ENCODE results near the gene GALNT4. TPM values are rescaled to one million over a fixed set of nuclear protein-coding genes. Genes with fewer than 3 reads are reported as not detected.

Gene GALNT4
- total RNA-seq, 1 donor from 2014 or later: 2.8 TPM

GRCh38 chr12:89525824-89526770, 1.5 kb upstream of the GALNT4 start, which contains the start of gene POC1B:
TSS of gene POC1B (minus strand) at chr12:89526047. CDS start at chr12:89525895, 152 bp downstream.
- H3K27ac Mint-ChIP-seq: peak within 1 kb of the TSS; percentile 82

GRCh38 chr12:89525305-89525823, 768 bp upstream of the GALNT4 start:
- peak overlapping the region; percentile 8 for H3K9ac ChIP-seq

More at GRCh38 chr12:89525824-89526770, 1.5 kb upstream of the GALNT4 start, which contains the start of gene POC1B:
- Histone ChIP-seq H4K20me1 (ENCODE audit: low read depth) (no peaks in the 10 kb centered on the region), H3K4me1 (no peaks in the 10 kb centered on the region), H3K36me3 (no peaks in the 10 kb centered on the region), H3K4me3 (peak within 1 kb of the TSS; percentile 93), H2AFZ (replicated peaks) (peak within 1 kb of the TSS; percentile 96), H3K27me3 (no peaks in the 10 kb centered on the region), H3F3A (ENCODE audit: low read depth) (peaks cover 12% of the 10 kb centered on the region), H3K79me2 (ENCODE audit: low read depth) (peaks cover 7% of the 10 kb centered on the region), H3K9me3 (ENCODE audit: low read depth) (no peaks in the 10 kb centered on the region), H3K4me2 (peak within 1 kb of the TSS; percentile 82), H3K9ac (peak within 1 kb of the TSS; percentile 8), H3K27ac (no peak within 1 kb of the TSS)
- Mint-ChIP-seq H3K9me3 (no peaks in the 10 kb centered on the region), H3K27me3 (ENCODE audit: insufficient read depth, low read depth) (no peaks in the 10 kb centered on the region), H3K36me3 (peaks cover 17% of the 10 kb centered on the region), H3K4me1 (peaks cover 30% of the 10 kb centered on the region), H3K4me3 (peak within 1 kb of the TSS; percentile 94)
- TF ChIP-seq EZH2 (IDR thresholded peaks at IDR 0.05): no peak
- TF ChIP-seq EZH2phosphoT487 (IDR thresholded peaks at IDR 0.05): no peak
- TF ChIP-seq, protein P1, sequence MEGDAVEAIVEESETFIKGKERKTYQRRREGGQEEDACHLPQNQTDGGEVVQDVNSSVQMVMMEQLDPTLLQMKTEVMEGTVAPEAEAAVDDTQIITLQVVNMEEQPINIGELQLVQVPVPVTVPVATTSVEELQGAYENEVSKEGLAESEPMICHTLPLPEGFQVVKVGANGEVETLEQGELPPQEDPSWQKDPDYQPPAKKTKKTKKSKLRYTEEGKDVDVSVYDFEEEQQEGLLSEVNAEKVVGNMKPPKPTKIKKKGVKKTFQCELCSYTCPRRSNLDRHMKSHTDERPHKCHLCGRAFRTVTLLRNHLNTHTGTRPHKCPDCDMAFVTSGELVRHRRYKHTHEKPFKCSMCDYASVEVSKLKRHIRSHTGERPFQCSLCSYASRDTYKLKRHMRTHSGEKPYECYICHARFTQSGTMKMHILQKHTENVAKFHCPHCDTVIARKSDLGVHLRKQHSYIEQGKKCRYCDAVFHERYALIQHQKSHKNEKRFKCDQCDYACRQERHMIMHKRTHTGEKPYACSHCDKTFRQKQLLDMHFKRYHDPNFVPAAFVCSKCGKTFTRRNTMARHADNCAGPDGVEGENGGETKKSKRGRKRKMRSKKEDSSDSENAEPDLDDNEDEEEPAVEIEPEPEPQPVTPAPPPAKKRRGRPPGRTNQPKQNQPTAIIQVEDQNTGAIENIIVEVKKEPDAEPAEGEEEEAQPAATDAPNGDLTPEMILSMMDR (IDR thresholded peaks at IDR 0.05): no peak
- peak; percentile 90 for DNase-seq (ENCODE audit: low spot score)

GRCh38 chr12:89523843-89524540, 604 bp downstream of the GALNT4 start:
- Histone ChIP-seq H3K79me2 (ENCODE audit: low read depth) (peaks cover 17% of the 10 kb centered on the region), H3K9me3 (ENCODE audit: low read depth) (no peaks in the 10 kb centered on the region), H3K4me3 (peak overlapping the region; percentile 93), H2AFZ (replicated peaks) (peak overlapping the region; percentile 96), H3K4me1 (no peaks in the 10 kb centered on the region), H3K36me3 (no peaks in the 10 kb centered on the region), H3K4me2 (peak overlapping the region; percentile 82), H3F3A (ENCODE audit: low read depth) (peaks cover 12% of the 10 kb centered on the region), H3K9ac (peak overlapping the region; percentile 6), H4K20me1 (ENCODE audit: low read depth) (no peaks in the 10 kb centered on the region), H3K27ac (no peak overlapping the region), H3K27me3 (no peaks in the 10 kb centered on the region)
- Mint-ChIP-seq H3K9me3 (no peaks in the 10 kb centered on the region), H3K36me3 (peaks cover 17% of the 10 kb centered on the region), H3K4me1 (peaks cover 30% of the 10 kb centered on the region), H3K27ac (peak overlapping the region; percentile 36), H3K4me3 (peak overlapping the region; percentile 94), H3K27me3 (ENCODE audit: insufficient read depth, low read depth) (no peaks in the 10 kb centered on the region)
- TF ChIP-seq EZH2phosphoT487 (IDR thresholded peaks at IDR 0.05): no peak
- TF ChIP-seq, protein P1 (IDR thresholded peaks at IDR 0.05): no peak
- TF ChIP-seq EZH2 (IDR thresholded peaks at IDR 0.05): no peak
- DNase-seq (ENCODE audit: low spot score): no peak

More at GRCh38 chr12:89525305-89525823, 768 bp upstream of the GALNT4 start:
- H3F3A ChIP-seq (ENCODE audit: low read depth): peaks cover 12% of the 10 kb centered on the region
- peak overlapping the region; percentile 96 for H2AFZ ChIP-seq (replicated peaks)
- peak; percentile 73 for DNase-seq (ENCODE audit: low spot score)
- no peaks in the 10 kb centered on the region for H3K36me3 ChIP-seq
- H3K4me3 ChIP-seq: peak overlapping the region; percentile 93
- Mint-ChIP-seq H3K27me3 (ENCODE audit: insufficient read depth, low read depth) (no peaks in the 10 kb centered on the region), H3K27ac (no peak overlapping the region), H3K9me3 (no peaks in the 10 kb centered on the region), H3K4me1 (peaks cover 30% of the 10 kb centered on the region), H3K36me3 (peaks cover 17% of the 10 kb centered on the region), H3K4me3 (peak overlapping the region; percentile 94)
- no peaks in the 10 kb centered on the region for H4K20me1 ChIP-seq (ENCODE audit: low read depth)
- no peaks in the 10 kb centered on the region for H3K4me1 ChIP-seq
- TF ChIP-seq EZH2 (IDR thresholded peaks at IDR 0.05): no peak
- peak; percentile 27 for TF ChIP-seq EZH2phosphoT487 (IDR thresholded peaks at IDR 0.05)
- peaks cover 13% of the 10 kb centered on the region for H3K79me2 ChIP-seq (ENCODE audit: low read depth)
- H3K4me2 ChIP-seq: peak overlapping the region; percentile 82
- H3K27ac ChIP-seq: no peak overlapping the region
- H3K27me3 ChIP-seq: no peaks in the 10 kb centered on the region
- no peaks in the 10 kb centered on the region for H3K9me3 ChIP-seq (ENCODE audit: low read depth)
